Uterus (tissue), 2 donors: ENCODE measurements around the gene VSIG1.
A peak's percentile ranks its signal among the peaks of the same experiment; 100 is the strongest.

Experiments
- POLR2A ChIP-seq, 2 donors: fragments of 450-650 bp; IDR thresholded peaks; one replicate each; pipeline ENCODE4 v1.6.1; 2016; ENCODE audit warnings: antibody characterized with exemption in 2 of 2, mild to moderate bottlenecking in 1 of 2, moderate library complexity in 1 of 2
- TF ChIP-seq, protein P1 (sequence below), 4 experiments: fragments of 200-600 bp in 2 of 4; fragments of 450-650 bp in 2 of 4; sonication (generic) in 2 of 4; IDR thresholded peaks; one replicate each; pipeline ENCODE4 v1.5.1; 2016 to 2019; ENCODE audit warnings: antibody characterized with exemption in 4 of 4, mild to moderate bottlenecking in 2 of 4, moderate library complexity in 1 of 4

GRCh38 chrX:108020631-108021030 lies 24.2 kb upstream of the VSIG1 start:
- TF ChIP-seq, protein P1, sequence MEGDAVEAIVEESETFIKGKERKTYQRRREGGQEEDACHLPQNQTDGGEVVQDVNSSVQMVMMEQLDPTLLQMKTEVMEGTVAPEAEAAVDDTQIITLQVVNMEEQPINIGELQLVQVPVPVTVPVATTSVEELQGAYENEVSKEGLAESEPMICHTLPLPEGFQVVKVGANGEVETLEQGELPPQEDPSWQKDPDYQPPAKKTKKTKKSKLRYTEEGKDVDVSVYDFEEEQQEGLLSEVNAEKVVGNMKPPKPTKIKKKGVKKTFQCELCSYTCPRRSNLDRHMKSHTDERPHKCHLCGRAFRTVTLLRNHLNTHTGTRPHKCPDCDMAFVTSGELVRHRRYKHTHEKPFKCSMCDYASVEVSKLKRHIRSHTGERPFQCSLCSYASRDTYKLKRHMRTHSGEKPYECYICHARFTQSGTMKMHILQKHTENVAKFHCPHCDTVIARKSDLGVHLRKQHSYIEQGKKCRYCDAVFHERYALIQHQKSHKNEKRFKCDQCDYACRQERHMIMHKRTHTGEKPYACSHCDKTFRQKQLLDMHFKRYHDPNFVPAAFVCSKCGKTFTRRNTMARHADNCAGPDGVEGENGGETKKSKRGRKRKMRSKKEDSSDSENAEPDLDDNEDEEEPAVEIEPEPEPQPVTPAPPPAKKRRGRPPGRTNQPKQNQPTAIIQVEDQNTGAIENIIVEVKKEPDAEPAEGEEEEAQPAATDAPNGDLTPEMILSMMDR (IDR thresholded peaks at IDR 0.05): peak in 2 of 4 experiments; percentile 35 to 36
- no peak for TF ChIP-seq POLR2A (IDR thresholded peaks at IDR 0.05)
